HT1080 (cell line): Measurements from ENCODE around the gene TRPV4. TPM values are rescaled to one million over a fixed set of nuclear protein-coding genes. Genes with fewer than 3 reads are reported as not detected.

ENCODE experiments used
- DNase-seq: peaks from one replicate; pipeline ENCODE4 v3.0.0-alpha.2; 2015; ENCODE audit warnings: low read depth
- total RNA-seq: library from RNA; depleted of rRNA; stranded (reverse); fragments of >200 nt; shearing (Covaris generic); gene quantifications from 2 replicates; pipeline ENCODE4 v1.2.3, GENCODE V29; 2014

TRPV4 gene
- total RNA-seq, 1 experiment from 2014 or later, result 0.72 TPM

- DNase-seq, result no peak
These were observed 69.1 kb downstream of the TRPV4 start for GRCh38 chr12:109764123-109764522.

DNA sequence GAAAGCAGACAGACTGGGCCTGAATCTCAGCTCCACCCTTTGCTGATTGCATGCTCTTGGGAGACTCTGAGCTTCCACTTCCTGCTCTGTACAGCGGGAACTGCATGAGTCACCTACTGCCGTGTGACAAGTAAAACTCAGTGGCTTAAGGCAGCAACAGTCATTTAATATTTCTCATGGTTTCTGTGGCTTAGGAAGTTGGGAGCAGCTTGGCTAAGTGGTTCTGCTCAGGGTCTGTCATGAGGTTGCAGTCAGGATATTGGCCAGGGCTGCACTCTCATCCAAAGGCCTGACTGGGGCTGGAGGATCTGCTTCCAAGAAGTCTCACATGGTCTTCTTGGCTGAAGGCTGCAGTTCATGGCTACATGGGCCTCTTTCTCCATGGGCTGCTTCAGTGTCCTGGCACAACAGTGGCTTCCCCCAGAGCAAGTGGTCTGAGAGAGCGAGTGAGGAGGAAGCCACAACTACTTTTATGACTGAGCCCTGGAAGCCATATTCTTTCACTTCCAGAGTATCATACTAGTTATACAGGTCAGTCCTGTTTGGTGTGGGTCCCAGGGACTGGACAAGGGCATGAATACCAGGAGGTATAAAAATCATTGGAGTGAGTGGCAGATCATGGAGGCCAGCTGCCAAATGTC is 69.9 kb downstream of the TRPV4 start:
- peak; percentile 90 for DNase-seq

DNA sequence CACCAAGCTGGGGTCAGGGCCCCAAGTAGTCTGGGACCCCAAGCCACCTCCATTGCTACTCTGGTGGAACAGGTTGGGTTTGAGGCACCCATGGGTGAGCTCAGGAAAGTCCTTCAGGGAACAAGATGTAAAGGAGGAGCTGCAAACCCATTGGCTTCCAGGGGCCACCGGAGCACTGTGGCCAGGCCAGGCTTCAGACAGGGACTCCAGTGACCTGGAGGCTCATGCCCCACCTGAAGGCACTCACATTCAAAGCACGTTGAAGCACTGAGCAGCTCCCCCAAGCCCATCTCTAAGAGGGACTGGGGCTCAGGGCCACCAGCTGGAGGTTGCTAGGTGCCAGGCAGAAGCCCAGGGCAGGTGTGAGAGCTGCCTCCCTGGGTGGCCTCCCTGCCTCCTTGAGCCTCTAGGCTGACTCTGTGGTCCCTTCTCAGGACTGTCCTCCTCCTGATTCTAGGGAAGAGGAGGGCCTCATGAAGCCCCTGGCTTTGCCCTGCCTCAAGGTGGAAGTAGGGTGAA is 70.5 kb downstream of the TRPV4 start:
- DNase-seq, result no peak

- DNase-seq, result no peak
These were observed 71.0 kb downstream of the TRPV4 start for GRCh38 chr12:109762071-109762672.

GRCh38 chr12:109760930-109761921 is 72.0 kb downstream of the TRPV4 start:
- no peak for DNase-seq

DNA sequence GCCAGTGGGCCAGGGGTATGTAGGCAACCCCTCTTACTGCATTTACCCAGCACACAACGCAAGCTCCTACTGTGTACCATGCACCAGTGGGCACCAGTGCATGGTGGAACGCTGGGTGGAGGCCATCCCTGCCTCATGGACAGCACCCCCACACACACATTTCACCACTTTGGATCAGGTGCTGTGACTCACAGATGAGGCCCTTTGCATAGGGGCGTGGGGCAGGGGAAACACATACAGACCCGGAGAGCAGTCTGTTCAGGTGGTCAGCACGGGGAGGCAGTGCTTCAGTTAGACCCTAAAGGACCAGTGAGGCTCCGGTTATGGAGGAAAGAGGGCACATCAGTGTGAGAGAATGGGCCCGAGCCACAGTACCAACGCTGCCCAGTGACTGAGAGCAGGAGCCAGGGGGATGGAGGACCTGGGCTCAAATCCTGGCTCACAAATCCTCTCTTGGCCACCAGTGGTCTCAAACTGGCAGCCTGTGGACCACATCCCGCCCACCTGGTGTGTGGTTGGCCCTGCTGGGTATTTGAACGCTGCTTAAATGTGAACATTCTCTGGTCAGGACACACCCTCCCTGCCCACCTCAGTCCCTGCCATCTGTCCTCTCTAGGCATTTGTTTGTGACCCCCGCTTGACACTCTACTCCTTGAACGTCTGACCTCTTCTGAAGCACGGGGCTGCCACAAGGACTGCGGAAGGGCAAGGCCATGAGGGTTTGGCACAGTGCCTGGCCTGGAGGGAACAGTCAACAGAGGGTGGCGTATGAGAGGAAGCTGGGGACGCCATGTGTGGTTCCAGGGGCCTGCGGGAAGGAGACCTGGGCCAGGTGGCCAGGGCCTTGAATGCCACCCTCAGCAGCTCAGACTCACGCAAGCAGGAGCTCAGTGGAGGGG is 72.9 kb downstream of the TRPV4 start:
- no peak for DNase-seq

- no peak for DNase-seq
These were observed 73.6 kb downstream of the TRPV4 start for GRCh38 chr12:109759595-109759994.

GRCh38 chr12:109758426-109759420 is 74.5 kb downstream of the TRPV4 start:
- no peak for DNase-seq

DNA sequence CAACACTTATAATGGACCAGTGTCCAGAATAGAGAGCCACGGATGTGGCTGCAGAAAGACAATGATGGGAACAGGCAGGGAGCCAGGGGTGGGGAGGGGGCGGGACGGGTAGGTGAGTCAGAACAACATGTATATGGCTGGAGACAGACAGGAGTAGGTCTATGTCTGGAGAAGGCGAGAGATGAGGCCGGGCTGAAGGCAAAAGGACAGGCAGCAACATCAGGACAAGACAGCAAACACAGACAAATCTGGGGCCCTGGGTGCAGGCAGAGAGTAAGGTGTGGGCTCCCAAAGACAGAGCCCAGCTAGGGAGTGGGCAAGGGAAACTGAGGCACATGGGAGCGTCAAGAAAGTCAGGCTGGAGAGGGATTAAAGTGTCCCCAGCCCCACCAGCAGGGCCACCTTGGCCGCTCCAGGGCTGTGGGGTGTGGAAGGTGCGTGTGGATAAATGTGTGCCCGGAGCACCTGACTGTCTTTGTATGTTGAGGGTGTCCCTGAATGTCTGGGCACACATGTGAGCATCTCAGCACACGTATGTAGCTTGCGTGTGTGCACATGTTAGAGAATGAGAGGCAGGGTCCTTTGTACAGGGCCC is 75.4 kb downstream of the TRPV4 start:
- no peak for DNase-seq

- DNase-seq, result no peak
These were observed 76.7 kb downstream of the TRPV4 start for GRCh38 chr12:109756457-109756856.

- DNase-seq, result no peak
These were observed 79.2 kb downstream of the TRPV4 start for GRCh38 chr12:109753959-109754358.

- DNase-seq, result no peak
These were observed 80.2 kb downstream of the TRPV4 start for GRCh38 chr12:109753054-109753401.

GRCh38 chr12:109752117-109753053 is 80.8 kb downstream of the TRPV4 start:
- no peak for DNase-seq

GRCh38 chr12:109744986-109745942 is 87.9 kb downstream of the TRPV4 start:
- DNase-seq, result no peak

- DNase-seq, result no peak
These were observed 89.2 kb downstream of the TRPV4 start for GRCh38 chr12:109744026-109744425.

- DNase-seq, result no peak
These were observed 89.9 kb downstream of the TRPV4 start for GRCh38 chr12:109743076-109743910.
